ENCODE measurements around the gene ZNF385C. TPM values are rescaled to one million over a fixed set of nuclear protein-coding genes. Genes with fewer than 3 reads are reported as not detected.

The ZNF385C gene
- total RNA-seq, 1 donor from 2014 or later, result 2.7 TPM

DNA sequence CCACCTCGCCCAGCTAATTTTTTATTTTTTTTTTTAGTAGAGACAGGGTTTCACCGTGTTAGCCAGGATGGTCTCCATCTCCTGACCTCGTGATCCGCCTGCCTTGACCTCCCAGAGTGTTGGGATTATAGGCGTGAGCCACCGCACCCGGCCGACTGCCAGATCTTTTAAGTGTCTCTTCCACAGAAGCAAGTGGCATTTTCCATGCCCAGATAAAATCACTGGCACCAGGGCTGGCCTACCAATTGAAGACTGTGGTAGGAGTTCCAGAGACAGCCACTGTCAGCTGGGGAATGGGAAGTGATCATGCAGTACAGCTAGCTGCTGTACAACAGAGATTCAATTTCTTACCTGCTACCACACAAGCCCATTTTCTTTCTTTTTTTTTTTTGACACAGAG lies 113.8 kb downstream of the ZNF385C start:
- Mint-ChIP-seq H3K36me3 (ENCODE audit: insufficient read depth) (peaks cover 32% of the 10 kb centered on the region), H3K27me3 (no peaks in the 10 kb centered on the region), H3K27ac (no peak overlapping the region), H3K4me1 (ENCODE audit: low read depth) (no peaks in the 10 kb centered on the region), H3K4me3 (ENCODE audit: low read depth) (no peak overlapping the region), H3K9me3 (ENCODE audit: low read depth) (no peaks in the 10 kb centered on the region)
- TF ChIP-seq, protein P1, sequence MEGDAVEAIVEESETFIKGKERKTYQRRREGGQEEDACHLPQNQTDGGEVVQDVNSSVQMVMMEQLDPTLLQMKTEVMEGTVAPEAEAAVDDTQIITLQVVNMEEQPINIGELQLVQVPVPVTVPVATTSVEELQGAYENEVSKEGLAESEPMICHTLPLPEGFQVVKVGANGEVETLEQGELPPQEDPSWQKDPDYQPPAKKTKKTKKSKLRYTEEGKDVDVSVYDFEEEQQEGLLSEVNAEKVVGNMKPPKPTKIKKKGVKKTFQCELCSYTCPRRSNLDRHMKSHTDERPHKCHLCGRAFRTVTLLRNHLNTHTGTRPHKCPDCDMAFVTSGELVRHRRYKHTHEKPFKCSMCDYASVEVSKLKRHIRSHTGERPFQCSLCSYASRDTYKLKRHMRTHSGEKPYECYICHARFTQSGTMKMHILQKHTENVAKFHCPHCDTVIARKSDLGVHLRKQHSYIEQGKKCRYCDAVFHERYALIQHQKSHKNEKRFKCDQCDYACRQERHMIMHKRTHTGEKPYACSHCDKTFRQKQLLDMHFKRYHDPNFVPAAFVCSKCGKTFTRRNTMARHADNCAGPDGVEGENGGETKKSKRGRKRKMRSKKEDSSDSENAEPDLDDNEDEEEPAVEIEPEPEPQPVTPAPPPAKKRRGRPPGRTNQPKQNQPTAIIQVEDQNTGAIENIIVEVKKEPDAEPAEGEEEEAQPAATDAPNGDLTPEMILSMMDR (IDR thresholded peaks at IDR 0.05; ENCODE audit: unreplicated experiment), result no peak
- no peak for DNase-seq (ENCODE audit: low spot score, unreplicated experiment)

DNA sequence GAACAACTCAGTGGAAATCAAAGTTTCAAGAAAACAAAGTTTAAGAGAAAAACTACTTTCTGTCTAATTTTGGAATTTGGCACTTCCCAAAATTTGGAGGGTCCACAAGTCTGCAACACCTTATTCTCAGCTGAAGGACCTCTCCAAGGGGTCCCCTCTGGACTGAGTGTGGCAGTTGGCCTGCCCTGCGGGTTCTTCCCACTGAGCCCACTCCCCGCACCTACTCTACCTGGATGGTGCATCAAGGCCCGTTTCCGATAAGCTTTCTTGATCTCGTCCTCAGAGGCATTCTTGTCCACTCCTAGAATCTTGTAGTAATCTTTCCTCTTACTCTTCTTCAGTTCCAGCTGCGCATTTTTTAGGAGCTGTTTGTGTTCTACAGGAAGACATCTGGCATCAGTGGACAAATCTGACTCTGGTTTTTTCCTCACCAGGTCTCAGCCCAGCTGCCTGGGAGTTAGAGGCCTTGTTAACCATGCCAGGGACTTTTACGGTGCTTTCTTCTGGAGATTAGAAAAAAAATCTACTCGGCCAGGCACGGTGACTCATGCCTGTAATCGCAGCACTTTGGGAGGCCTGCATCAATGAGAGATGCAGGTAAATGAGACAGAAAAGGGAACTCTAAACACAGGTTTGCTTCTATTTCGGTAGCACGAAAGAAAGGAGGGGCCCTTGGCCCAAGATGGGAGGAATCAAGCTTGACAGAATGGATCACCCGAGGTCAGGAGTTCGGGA lies 116.1 kb downstream of the ZNF385C start:
- peaks cover 33% of the 10 kb centered on the region for H3K36me3 Mint-ChIP-seq (ENCODE audit: insufficient read depth)
- DNase-seq (ENCODE audit: low spot score, unreplicated experiment), result no peak
- no peaks in the 10 kb centered on the region for H3K4me1 Mint-ChIP-seq (ENCODE audit: low read depth)
- H3K27me3 Mint-ChIP-seq, result no peaks in the 10 kb centered on the region
- H3K9me3 Mint-ChIP-seq (ENCODE audit: low read depth), result no peaks in the 10 kb centered on the region
- no peak overlapping the region for H3K27ac Mint-ChIP-seq
- H3K4me3 Mint-ChIP-seq (ENCODE audit: low read depth), result no peak overlapping the region
- TF ChIP-seq, protein P1 (IDR thresholded peaks at IDR 0.05; ENCODE audit: unreplicated experiment), result no peak

DNA sequence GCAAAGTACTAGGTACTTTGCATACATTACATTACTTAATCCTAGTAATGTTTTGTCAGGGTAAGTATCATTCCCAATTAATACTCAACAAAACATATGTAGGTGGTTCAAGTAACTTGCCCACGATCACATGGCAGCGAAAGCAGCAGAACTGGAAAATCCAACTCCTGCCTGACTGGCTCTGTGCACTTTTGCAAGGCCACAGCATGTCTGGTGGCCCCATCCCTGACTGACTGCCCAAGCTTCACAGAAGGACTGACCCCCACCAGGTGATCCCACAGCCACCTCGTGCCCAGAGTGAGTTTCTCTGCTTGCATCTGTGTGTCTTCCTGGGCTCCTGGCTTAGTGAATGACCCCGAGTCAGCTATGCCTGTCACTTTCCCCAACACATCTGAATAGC lies 120.3 kb downstream of the ZNF385C start:
- no peak for DNase-seq (ENCODE audit: low spot score, unreplicated experiment)
- Mint-ChIP-seq H3K27me3 (no peaks in the 10 kb centered on the region), H3K27ac (peak overlapping the region; percentile 85)

DNA sequence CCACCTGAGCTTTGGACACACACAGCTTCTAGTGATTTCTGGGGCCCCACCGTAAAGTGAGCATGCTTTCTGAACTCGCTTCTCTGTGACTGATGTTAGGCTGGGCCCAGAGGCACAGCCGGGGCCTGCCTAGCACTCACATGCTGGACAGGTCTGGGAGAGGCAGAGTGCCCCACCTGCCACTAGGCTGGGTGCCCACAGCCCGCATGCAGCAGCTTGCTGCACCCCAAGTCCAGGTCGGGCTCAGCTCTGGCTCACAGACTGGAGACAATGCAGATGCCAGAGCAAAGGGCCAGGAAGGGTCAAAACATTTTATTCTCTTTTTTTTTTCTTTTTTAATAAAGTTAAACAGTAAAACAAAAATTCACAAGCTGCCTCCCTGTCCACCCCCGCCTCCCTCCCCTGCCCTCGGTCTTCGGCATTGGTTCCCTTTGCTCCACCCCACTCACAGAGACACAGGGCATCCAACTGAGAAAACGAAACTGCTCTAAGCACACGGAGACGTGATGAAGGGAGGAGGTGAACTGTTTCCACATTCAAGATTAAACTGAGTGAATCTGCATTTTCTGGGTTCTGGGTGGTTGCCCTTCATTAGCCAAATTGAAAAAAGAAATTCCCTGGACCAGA lies 122.0 kb downstream of the ZNF385C start:
- peaks cover 5% of the 10 kb centered on the region for H3K4me1 Mint-ChIP-seq (ENCODE audit: low read depth)
- DNase-seq (ENCODE audit: low spot score, unreplicated experiment), result no peak
- TF ChIP-seq, protein P1 (IDR thresholded peaks at IDR 0.05; ENCODE audit: unreplicated experiment), result no peak
- peaks cover 31% of the 10 kb centered on the region for H3K36me3 Mint-ChIP-seq (ENCODE audit: insufficient read depth)
- H3K4me3 Mint-ChIP-seq (ENCODE audit: low read depth), result no peak overlapping the region
- H3K9me3 Mint-ChIP-seq (ENCODE audit: low read depth), result no peaks in the 10 kb centered on the region
- no peaks in the 10 kb centered on the region for H3K27me3 Mint-ChIP-seq
- H3K27ac Mint-ChIP-seq, result no peak overlapping the region

More for the DNA sequence above, 120.3 kb downstream of the ZNF385C start:
- TF ChIP-seq, protein P1 (IDR thresholded peaks at IDR 0.05; ENCODE audit: unreplicated experiment), result no peak
- H3K4me3 Mint-ChIP-seq (ENCODE audit: low read depth), result no peak overlapping the region
- H3K4me1 Mint-ChIP-seq (ENCODE audit: low read depth), result peaks cover 2% of the 10 kb centered on the region
- H3K36me3 Mint-ChIP-seq (ENCODE audit: insufficient read depth), result peaks cover 39% of the 10 kb centered on the region
- H3K9me3 Mint-ChIP-seq (ENCODE audit: low read depth), result no peaks in the 10 kb centered on the region

Other genes starting within 250 kb of the ZNF385C start
- 16.9 and 19.6 TPM in 2 replicates for gene KLHL11, start 233.1 kb downstream of the ZNF385C start, total RNA-seq
- gene ACLY, start 179.5 kb downstream of the ZNF385C start, total RNA-seq, result 186 and 188 TPM in 2 replicates
- 6.3 and 7.1 TPM in 2 replicates for gene ODAD4, start 167.9 kb downstream of the ZNF385C start, total RNA-seq
- gene CNP, start 131.7 kb downstream of the ZNF385C start, total RNA-seq, result 98.7 and 102 TPM in 2 replicates
- 113 and 117 TPM in 2 replicates for gene DNAJC7, start 81.0 kb downstream of the ZNF385C start, total RNA-seq
- gene NKIRAS2, start 78.4 kb downstream of the ZNF385C start, total RNA-seq, result 44.8 and 48.1 TPM in 2 replicates
- gene C17orf113, start 47.9 kb downstream of the ZNF385C start, total RNA-seq, result 3.2 and 3.7 TPM in 2 replicates
- gene DHX58, start 14.2 kb upstream of the ZNF385C start, total RNA-seq, result 0.42 and 0.43 TPM in 2 replicates
- gene KAT2A, start 22.9 kb upstream of the ZNF385C start, total RNA-seq, result 40.1 and 43.2 TPM in 2 replicates
- gene HSPB9, start 24.3 kb upstream of the ZNF385C start, total RNA-seq, result 0.16 TPM in 1 of 2 replicates, not detected in the other
- gene RAB5C, start 56.5 kb upstream of the ZNF385C start, total RNA-seq, result 68.8 and 70.3 TPM in 2 replicates
- gene KCNH4, start 82.7 kb upstream of the ZNF385C start, total RNA-seq, result not detected in 2 replicates
- not detected in 2 replicates for gene HCRT, start 87.0 kb upstream of the ZNF385C start, total RNA-seq
- 6.8 and 8.1 TPM in 2 replicates for gene GHDC, start 96.0 kb upstream of the ZNF385C start, total RNA-seq
- gene STAT5B, start 177.9 kb upstream of the ZNF385C start, total RNA-seq, result 43.3 and 46.8 TPM in 2 replicates
- 0.74 and 1.4 TPM in 2 replicates for gene STAT5A, start 190.0 kb upstream of the ZNF385C start, total RNA-seq